ENCODE data around the gene ZNF423. TPM values are rescaled to one million over a fixed set of nuclear protein-coding genes. Genes with fewer than 3 reads are reported as not detected.
A peak's percentile ranks its signal among the peaks of the same experiment; 100 is the strongest.

The ZNF423 gene
- total RNA-seq, 2 experiments from 2014 or later, result not detected

GRCh38 chr16:49581630-49582298 lies 274.1 kb downstream of the ZNF423 start:
- H3K4me3 Mint-ChIP-seq, result no peak overlapping the region
- H3K4me1 Mint-ChIP-seq (ENCODE audit: low read depth), result no peaks in the 10 kb centered on the region
- POLR2A ChIA-PET, result no interaction called here
- no peak overlapping the region for H3K27ac Mint-ChIP-seq
- ATAC-seq (no peak), DNase-seq (no peak)
- no peaks in the 10 kb centered on the region for H3K36me3 Mint-ChIP-seq (ENCODE audit: low read depth)
- CTCF ChIA-PET, result interaction anchor here (1.1 kb wide), 1 partner anchor 11 kb away, joined by 3 read pairs; no protein-coding TSS in a partner anchor
- H3K27me3 Mint-ChIP-seq (ENCODE audit: low read depth), result no peaks in the 10 kb centered on the region
- H3K9me3 Mint-ChIP-seq (ENCODE audit: insufficient read depth), result no peaks in the 10 kb centered on the region

GRCh38 chr16:49580751-49581303 lies 275.1 kb downstream of the ZNF423 start:
- H3K27ac Mint-ChIP-seq, result no peak overlapping the region
- H3K4me1 Mint-ChIP-seq (ENCODE audit: low read depth), result no peaks in the 10 kb centered on the region
- ChIA-PET POLR2A (no interaction called here), CTCF (interaction anchor here (1.0 to 1.1 kb wide), 2 partner anchors 12 to 13 kb away, joined by 3 read pairs; no protein-coding TSS in a partner anchor)
- DNase-seq (no peak), ATAC-seq (no peak)
- no peak overlapping the region for H3K4me3 Mint-ChIP-seq
- no peaks in the 10 kb centered on the region for H3K27me3 Mint-ChIP-seq (ENCODE audit: low read depth)
- H3K36me3 Mint-ChIP-seq (ENCODE audit: low read depth), result no peaks in the 10 kb centered on the region
- no peaks in the 10 kb centered on the region for H3K9me3 Mint-ChIP-seq (ENCODE audit: insufficient read depth)

GRCh38 chr16:49578435-49579024 lies 277.4 kb downstream of the ZNF423 start:
- CTCF ChIA-PET, result no interaction called here
- DNase-seq (no peak), ATAC-seq (no peak)
- Mint-ChIP-seq H3K4me3 (no peak overlapping the region), H3K36me3 (ENCODE audit: low read depth) (no peaks in the 10 kb centered on the region), H3K4me1 (ENCODE audit: low read depth) (peaks cover 3% of the 10 kb centered on the region), H3K27me3 (ENCODE audit: low read depth) (no peaks in the 10 kb centered on the region), H3K27ac (no peak overlapping the region), H3K9me3 (ENCODE audit: insufficient read depth) (no peaks in the 10 kb centered on the region)
- POLR2A ChIA-PET, result no interaction called here

GRCh38 chr16:49578018-49578417 lies 277.9 kb downstream of the ZNF423 start:
- ChIA-PET POLR2A (no interaction called here), CTCF (no interaction called here)
- DNase-seq (no peak), ATAC-seq (no peak)
- no peaks in the 10 kb centered on the region for H3K9me3 Mint-ChIP-seq (ENCODE audit: insufficient read depth)
- no peaks in the 10 kb centered on the region for H3K27me3 Mint-ChIP-seq (ENCODE audit: low read depth)
- H3K4me3 Mint-ChIP-seq, result no peak overlapping the region
- H3K27ac Mint-ChIP-seq, result no peak overlapping the region
- H3K36me3 Mint-ChIP-seq (ENCODE audit: low read depth), result no peaks in the 10 kb centered on the region
- peaks cover 3% of the 10 kb centered on the region for H3K4me1 Mint-ChIP-seq (ENCODE audit: low read depth)

- no peak for ATAC-seq
- H3K4me3 Mint-ChIP-seq, result no peak overlapping the region
- no peaks in the 10 kb centered on the region for H3K27me3 Mint-ChIP-seq (ENCODE audit: low read depth)
- no peaks in the 10 kb centered on the region for H3K36me3 Mint-ChIP-seq (ENCODE audit: low read depth)
- ChIA-PET POLR2A (no interaction called here), CTCF (no interaction called here)
- no peak overlapping the region for H3K27ac Mint-ChIP-seq
- no peak for DNase-seq
- no peaks in the 10 kb centered on the region for H3K9me3 Mint-ChIP-seq (ENCODE audit: insufficient read depth)
- H3K4me1 Mint-ChIP-seq (ENCODE audit: low read depth), result peaks cover 3% of the 10 kb centered on the region
Observed at GRCh38 chr16:49576941-49577340, 279.0 kb downstream of the ZNF423 start.

GRCh38 chr16:49576173-49576494 lies 279.8 kb downstream of the ZNF423 start:
- Mint-ChIP-seq H3K36me3 (ENCODE audit: low read depth) (no peaks in the 10 kb centered on the region), H3K9me3 (ENCODE audit: insufficient read depth) (no peaks in the 10 kb centered on the region), H3K27me3 (ENCODE audit: low read depth) (no peaks in the 10 kb centered on the region), H3K27ac (no peak overlapping the region), H3K4me3 (no peak overlapping the region), H3K4me1 (ENCODE audit: low read depth) (peaks cover 3% of the 10 kb centered on the region)
- DNase-seq (no peak), ATAC-seq (no peak)
- ChIA-PET CTCF (no interaction called here), POLR2A (no interaction called here)

GRCh38 chr16:49575346-49576172 lies 280.4 kb downstream of the ZNF423 start:
- Mint-ChIP-seq H3K4me1 (ENCODE audit: low read depth) (peaks cover 3% of the 10 kb centered on the region), H3K27me3 (ENCODE audit: low read depth) (no peaks in the 10 kb centered on the region), H3K27ac (no peak overlapping the region), H3K4me3 (no peak overlapping the region), H3K36me3 (ENCODE audit: low read depth) (no peaks in the 10 kb centered on the region), H3K9me3 (ENCODE audit: insufficient read depth) (no peaks in the 10 kb centered on the region)
- POLR2A ChIA-PET, result no interaction called here
- ATAC-seq, result peak; percentile 30
- DNase-seq, result no peak
- CTCF ChIA-PET, result interaction anchor here (0.8 kb wide), 1 partner anchor 17 kb away, joined by 4 read pairs; no protein-coding TSS in a partner anchor

- H3K36me3 Mint-ChIP-seq (ENCODE audit: low read depth), result no peaks in the 10 kb centered on the region
- H3K9me3 Mint-ChIP-seq (ENCODE audit: insufficient read depth), result no peaks in the 10 kb centered on the region
- no peaks in the 10 kb centered on the region for H3K27me3 Mint-ChIP-seq (ENCODE audit: low read depth)
- peaks cover 3% of the 10 kb centered on the region for H3K4me1 Mint-ChIP-seq (ENCODE audit: low read depth)
- ChIA-PET CTCF (interaction anchor here (0.8 kb wide), 1 partner anchor 18 kb away, joined by 4 read pairs; no protein-coding TSS in a partner anchor), POLR2A (no interaction called here)
- no peak overlapping the region for H3K4me3 Mint-ChIP-seq
- H3K27ac Mint-ChIP-seq, result no peak overlapping the region
- no peak for ATAC-seq
- no peak for DNase-seq
Observed at GRCh38 chr16:49574826-49575225, 281.1 kb downstream of the ZNF423 start.

GRCh38 chr16:49567950-49568349 lies 288.0 kb downstream of the ZNF423 start:
- DNase-seq (no peak), ATAC-seq (no peak)
- H3K9me3 Mint-ChIP-seq (ENCODE audit: insufficient read depth), result no peaks in the 10 kb centered on the region
- CTCF ChIA-PET, result no interaction called here
- H3K4me3 Mint-ChIP-seq, result no peak overlapping the region
- no peaks in the 10 kb centered on the region for H3K27me3 Mint-ChIP-seq (ENCODE audit: low read depth)
- H3K36me3 Mint-ChIP-seq (ENCODE audit: low read depth), result no peaks in the 10 kb centered on the region
- H3K4me1 Mint-ChIP-seq (ENCODE audit: low read depth), result no peaks in the 10 kb centered on the region
- POLR2A ChIA-PET, result interaction anchor here (0.6 to 0.7 kb wide), 2 partner anchors 42 to 166 kb away, joined by 3 read pairs; no protein-coding TSS in a partner anchor
- no peak overlapping the region for H3K27ac Mint-ChIP-seq

- no peak for DNase-seq
- Mint-ChIP-seq H3K36me3 (ENCODE audit: low read depth) (no peaks in the 10 kb centered on the region), H3K27me3 (ENCODE audit: low read depth) (no peaks in the 10 kb centered on the region), H3K4me1 (ENCODE audit: low read depth) (no peaks in the 10 kb centered on the region), H3K27ac (no peak overlapping the region), H3K9me3 (ENCODE audit: insufficient read depth) (no peaks in the 10 kb centered on the region), H3K4me3 (no peak overlapping the region)
- POLR2A ChIA-PET, result no interaction called here
- ATAC-seq, result no peak
- CTCF ChIA-PET, result interaction anchor here (0.9 kb wide), 1 partner anchor 26 kb away, joined by 3 read pairs; no protein-coding TSS in a partner anchor
Observed at GRCh38 chr16:49566432-49566831, 289.5 kb downstream of the ZNF423 start.

GRCh38 chr16:49564496-49565229 lies 291.2 kb downstream of the ZNF423 start:
- H3K9me3 Mint-ChIP-seq (ENCODE audit: insufficient read depth), result no peaks in the 10 kb centered on the region
- no peak for ATAC-seq
- H3K27ac Mint-ChIP-seq, result no peak overlapping the region
- DNase-seq, result no peak
- H3K36me3 Mint-ChIP-seq (ENCODE audit: low read depth), result no peaks in the 10 kb centered on the region
- H3K4me1 Mint-ChIP-seq (ENCODE audit: low read depth), result no peaks in the 10 kb centered on the region
- ChIA-PET CTCF (no interaction called here), POLR2A (interaction anchor here (0.6 kb wide), 1 partner anchor 15 kb away, joined by 3 read pairs; no protein-coding TSS in a partner anchor)
- H3K4me3 Mint-ChIP-seq, result no peak overlapping the region
- H3K27me3 Mint-ChIP-seq (ENCODE audit: low read depth), result no peaks in the 10 kb centered on the region

All from activated CD8-positive, alpha-beta T cell treated with anti-CD3 and anti-CD28 coated beads, Interleukin-2, amount 10 ng/mL, durations not matched to agents 7 days and 5 days (primary cell).